Neutrophil (primary cell): ENCODE data around the gene BCAP29.

Experiments
- H3K27ac ChIP-seq: fragments of 200-600 bp; sonication (generic); 2 replicates; pipeline ENCODE4 v1.5.1; 2016; ENCODE audit warnings: mild to moderate bottlenecking, moderate library complexity
- H3K27me3 ChIP-seq: fragments of 200-600 bp; sonication (generic); 2 replicates; pipeline ENCODE4 v1.6.0; 2016; ENCODE audit warnings: mild to moderate bottlenecking
- H3K36me3 ChIP-seq: fragments of 200-600 bp; sonication (generic); 2 replicates; pipeline ENCODE4 v1.5.1; 2017
- H3K4me1 ChIP-seq, 2 experiments: fragments of 200-600 bp in 1 of 2; sonication (generic) in 1 of 2; 1 replicate in 1 of 2; 2 replicates in 1 of 2; pipeline versions ENCODE4 v1.5.1 to v1.6.1; 2013 to 2016; ENCODE audit warnings: low read depth in 1 of 2, low read length in 1 of 2, mild to moderate bottlenecking in 1 of 2, moderate library complexity in 1 of 2; ENCODE audit not compliant: control insufficient read depth in 1 of 2, insufficient read depth in 1 of 2
- H3K4me3 ChIP-seq, 2 experiments: fragments of 200-600 bp in 1 of 2; sonication (generic) in 1 of 2; 1 replicate in 1 of 2; 2 replicates in 1 of 2; pipeline ENCODE4 v1.5.1; 2013 to 2016; ENCODE audit warnings: low read depth in 1 of 2, low read length in 1 of 2, mild to moderate bottlenecking in 1 of 2, moderate library complexity in 1 of 2
- H3K9me3 ChIP-seq: fragments of 200-600 bp; sonication (generic); 2 replicates; pipeline ENCODE4 v1.5.1; 2016
- TF ChIP-seq, protein P1 (sequence below): fragments of 200-600 bp; sonication (generic); IDR thresholded peaks from 2 replicates; pipeline ENCODE4 v1.5.1; 2016; ENCODE audit warnings: antibody characterized with exemption

The BCAP29 gene

GRCh38 chr7:107668296-107668695 lies 88.2 kb downstream of the BCAP29 start:
- no peaks in the 10 kb centered on the region for H3K36me3 ChIP-seq
- H3K4me1 ChIP-seq: no peaks in the 10 kb centered on the region
- H3K4me3 ChIP-seq: no peak overlapping the region
- peaks cover 39% of the 10 kb centered on the region for H3K27me3 ChIP-seq
- no peaks in the 10 kb centered on the region for H3K9me3 ChIP-seq
- TF ChIP-seq, protein P1, sequence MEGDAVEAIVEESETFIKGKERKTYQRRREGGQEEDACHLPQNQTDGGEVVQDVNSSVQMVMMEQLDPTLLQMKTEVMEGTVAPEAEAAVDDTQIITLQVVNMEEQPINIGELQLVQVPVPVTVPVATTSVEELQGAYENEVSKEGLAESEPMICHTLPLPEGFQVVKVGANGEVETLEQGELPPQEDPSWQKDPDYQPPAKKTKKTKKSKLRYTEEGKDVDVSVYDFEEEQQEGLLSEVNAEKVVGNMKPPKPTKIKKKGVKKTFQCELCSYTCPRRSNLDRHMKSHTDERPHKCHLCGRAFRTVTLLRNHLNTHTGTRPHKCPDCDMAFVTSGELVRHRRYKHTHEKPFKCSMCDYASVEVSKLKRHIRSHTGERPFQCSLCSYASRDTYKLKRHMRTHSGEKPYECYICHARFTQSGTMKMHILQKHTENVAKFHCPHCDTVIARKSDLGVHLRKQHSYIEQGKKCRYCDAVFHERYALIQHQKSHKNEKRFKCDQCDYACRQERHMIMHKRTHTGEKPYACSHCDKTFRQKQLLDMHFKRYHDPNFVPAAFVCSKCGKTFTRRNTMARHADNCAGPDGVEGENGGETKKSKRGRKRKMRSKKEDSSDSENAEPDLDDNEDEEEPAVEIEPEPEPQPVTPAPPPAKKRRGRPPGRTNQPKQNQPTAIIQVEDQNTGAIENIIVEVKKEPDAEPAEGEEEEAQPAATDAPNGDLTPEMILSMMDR: no peak
- no peak overlapping the region for H3K27ac ChIP-seq
